ENCODE measurements around the gene AIPL1.

DNA sequence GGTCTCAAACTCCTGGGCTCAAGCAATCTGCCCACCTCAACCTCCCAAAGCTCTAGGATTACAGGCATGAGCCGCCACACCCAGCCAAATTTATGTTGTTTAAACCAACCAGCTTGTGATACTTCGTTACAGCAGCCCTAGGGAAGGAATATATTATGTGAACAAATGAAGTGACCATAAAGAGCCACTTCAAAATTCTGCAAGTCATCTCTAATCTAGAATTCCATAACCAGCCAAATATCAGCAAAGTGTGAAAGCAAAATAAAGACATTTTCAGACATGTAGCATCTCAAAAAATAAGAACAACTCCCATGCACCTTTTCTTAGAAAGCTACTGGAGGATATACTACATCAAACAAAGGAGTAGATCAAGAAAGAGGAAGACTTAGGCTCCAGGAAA is 36.0 kb downstream of the AIPL1 start:
- TF ChIP-seq POLR2AphosphoS5 (IDR thresholded peaks at IDR 0.05; ENCODE audit: low read depth, low read length) (no peak), TAF1 (IDR thresholded peaks at IDR 0.05; ENCODE audit: borderline replicate concordance, insufficient read depth, low read length) (no peak), SIN3A (IDR thresholded peaks at IDR 0.05; ENCODE audit: borderline replicate concordance, insufficient read depth, low read length) (no peak)
- TF ChIP-seq, protein P1, sequence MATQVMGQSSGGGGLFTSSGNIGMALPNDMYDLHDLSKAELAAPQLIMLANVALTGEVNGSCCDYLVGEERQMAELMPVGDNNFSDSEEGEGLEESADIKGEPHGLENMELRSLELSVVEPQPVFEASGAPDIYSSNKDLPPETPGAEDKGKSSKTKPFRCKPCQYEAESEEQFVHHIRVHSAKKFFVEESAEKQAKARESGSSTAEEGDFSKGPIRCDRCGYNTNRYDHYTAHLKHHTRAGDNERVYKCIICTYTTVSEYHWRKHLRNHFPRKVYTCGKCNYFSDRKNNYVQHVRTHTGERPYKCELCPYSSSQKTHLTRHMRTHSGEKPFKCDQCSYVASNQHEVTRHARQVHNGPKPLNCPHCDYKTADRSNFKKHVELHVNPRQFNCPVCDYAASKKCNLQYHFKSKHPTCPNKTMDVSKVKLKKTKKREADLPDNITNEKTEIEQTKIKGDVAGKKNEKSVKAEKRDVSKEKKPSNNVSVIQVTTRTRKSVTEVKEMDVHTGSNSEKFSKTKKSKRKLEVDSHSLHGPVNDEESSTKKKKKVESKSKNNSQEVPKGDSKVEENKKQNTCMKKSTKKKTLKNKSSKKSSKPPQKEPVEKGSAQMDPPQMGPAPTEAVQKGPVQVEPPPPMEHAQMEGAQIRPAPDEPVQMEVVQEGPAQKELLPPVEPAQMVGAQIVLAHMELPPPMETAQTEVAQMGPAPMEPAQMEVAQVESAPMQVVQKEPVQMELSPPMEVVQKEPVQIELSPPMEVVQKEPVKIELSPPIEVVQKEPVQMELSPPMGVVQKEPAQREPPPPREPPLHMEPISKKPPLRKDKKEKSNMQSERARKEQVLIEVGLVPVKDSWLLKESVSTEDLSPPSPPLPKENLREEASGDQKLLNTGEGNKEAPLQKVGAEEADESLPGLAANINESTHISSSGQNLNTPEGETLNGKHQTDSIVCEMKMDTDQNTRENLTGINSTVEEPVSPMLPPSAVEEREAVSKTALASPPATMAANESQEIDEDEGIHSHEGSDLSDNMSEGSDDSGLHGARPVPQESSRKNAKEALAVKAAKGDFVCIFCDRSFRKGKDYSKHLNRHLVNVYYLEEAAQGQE (IDR thresholded peaks at IDR 0.05; ENCODE audit: insufficient read depth in 1 of 2, low read depth in 2 of 2, low read length in 2 of 2): no peak
